H1 (cell line): ENCODE measurements around the gene ABHD16B. TPM values are rescaled to one million over a fixed set of nuclear protein-coding genes. Genes with fewer than 3 reads are reported as not detected.

Experiments
- CTCF ChIA-PET: fragments of 300-600 bp; sonication (Branson Sonifier 250); formaldehyde crosslinking; loops from one replicate; lab custom pipeline; 2021; ENCODE audit not compliant: partially characterized antibody; lab: Charles Lee
- POLR2A ChIA-PET: fragments of 300-600 bp; sonication (Branson Sonifier 250); formaldehyde crosslinking; loops from one replicate; lab custom pipeline; 2021; ENCODE audit warnings: inconsistent platforms; ENCODE audit not compliant: partially characterized antibody; lab: Charles Lee
- DNase-seq, 2 experiments: peaks; one replicate each; pipeline versions ENCODE4 v3.0.0 to v3.0.0-alpha.2; 2010 to 2022; ENCODE audit warnings: low spot score in 2 of 2, low read depth in 1 of 2, mixed read lengths in 1 of 2
- FAIRE-seq: peaks from 2 replicates; lab custom pipeline; 2011; peaks lifted over from hg19 to GRCh38; lab: Jason Lieb, UNC
- H2AFZ ChIP-seq: 2 replicates; pipeline ENCODE4 v1.8.1; 2012; ENCODE audit warnings: low read length, inconsistent platforms
- H2AK5ac ChIP-seq: 2 replicates; pipeline ENCODE4 v1.6.1; 2013; ENCODE audit warnings: low read depth, low read length
- H2BK120ac ChIP-seq: replicated peaks from 2 replicates; pipeline ENCODE3; 2013; ENCODE audit warnings: low read depth, low read length, inconsistent platforms
- H2BK12ac ChIP-seq: 2 replicates; pipeline ENCODE4 v1.6.1; 2013; ENCODE audit warnings: low read depth, low read length
- H2BK15ac ChIP-seq: 2 replicates; pipeline ENCODE4 v1.6.1; 2013; ENCODE audit warnings: low read length
- H2BK20ac ChIP-seq: 2 replicates; pipeline ENCODE4 v1.6.1; 2013; ENCODE audit warnings: low read length
- H2BK5ac ChIP-seq: 2 replicates; pipeline ENCODE4 v1.6.1; 2013; ENCODE audit warnings: low read depth, low read length
- H3K14ac ChIP-seq: 2 replicates; pipeline ENCODE4 v1.6.1; 2013; ENCODE audit warnings: inconsistent platforms; ENCODE audit not compliant: insufficient read length
- H3K18ac ChIP-seq: 2 replicates; pipeline ENCODE4 v1.6.1; 2013; ENCODE audit warnings: low read length; ENCODE audit errors: extremely low read depth
- H3K23ac ChIP-seq: 2 replicates; pipeline ENCODE4 v1.6.1; 2013; ENCODE audit warnings: inconsistent platforms; ENCODE audit not compliant: insufficient read length
- H3K23me2 ChIP-seq: 2 replicates; pipeline ENCODE4 v1.6.1; 2013; ENCODE audit warnings: low read depth, low read length
- H3K27ac ChIP-seq: 2 replicates; pipeline ENCODE4 v1.6.1; 2011; ENCODE audit warnings: low read depth, low read length, inconsistent platforms
- H3K27me3 ChIP-seq, 4 experiments: replicated peaks in 1 of 4; 1 replicate in 1 of 4; 2 replicates in 3 of 4; pipeline versions ENCODE4 v1.6.1 to v1.8.1; 2011 to 2013; ENCODE audit warnings: low read length in 3 of 4, mild to moderate bottlenecking in 3 of 4, inconsistent platforms in 2 of 4, mixed read lengths in 2 of 4, moderate library complexity in 1 of 4; ENCODE audit not compliant: control insufficient read depth in 3 of 4, insufficient read depth in 3 of 4; ENCODE audit errors: extremely low read depth in 1 of 4
- H3K36me3 ChIP-seq, 4 experiments: 2 replicates each; pipeline versions ENCODE4 v1.6.1 to v1.8.1; 2011 to 2013; ENCODE audit warnings: mild to moderate bottlenecking in 4 of 4, low read length in 3 of 4, moderate library complexity in 2 of 4, control low read depth in 1 of 4, inconsistent platforms in 1 of 4; ENCODE audit not compliant: insufficient read depth in 4 of 4, control insufficient read depth in 2 of 4
- H3K4ac ChIP-seq: replicated peaks from 2 replicates; pipeline ENCODE3; 2013; ENCODE audit warnings: low read length, low read depth, mixed read lengths, inconsistent platforms; ENCODE audit not compliant: insufficient read length
- H3K4me1 ChIP-seq, 4 experiments: replicated peaks in 1 of 4; 1 replicate in 1 of 4; 2 replicates in 3 of 4; pipeline versions ENCODE4 v1.6.1 to v1.8.1; 2011 to 2013; ENCODE audit warnings: low read length in 3 of 4, inconsistent platforms in 2 of 4, mixed read lengths in 1 of 4; ENCODE audit not compliant: insufficient read depth in 4 of 4, control insufficient read depth in 3 of 4
- H3K4me2 ChIP-seq, 2 experiments: 2 replicates each; pipeline versions ENCODE4 v1.6.1 to v1.8.1; 2011 to 2013; ENCODE audit warnings: low read depth in 2 of 2, low read length in 2 of 2, control low read depth in 1 of 2, inconsistent platforms in 1 of 2, mild to moderate bottlenecking in 1 of 2; ENCODE audit not compliant: insufficient read depth in 1 of 2
- H3K4me3 ChIP-seq, 4 experiments: fragments of 200-600, 300-600 bp in 1 of 4; sonication (generic), shearing (Covaris generic), sonication (Bioruptor Twin) in 1 of 4; 2 replicates each; pipeline versions ENCODE4 v1.5.1 to v1.8.1; 2011 to 2016; ENCODE audit warnings: low read length in 4 of 4, low read depth in 3 of 4, control low read depth in 2 of 4, inconsistent platforms in 2 of 4, mild to moderate bottlenecking in 2 of 4, mixed read lengths in 1 of 4, moderate library complexity in 1 of 4; ENCODE audit not compliant: insufficient read depth in 2 of 4; ENCODE audit errors: extremely low read depth in 1 of 4
- H3K56ac ChIP-seq: replicated peaks from 2 replicates; pipeline ENCODE3; 2013; ENCODE audit warnings: low read depth, mild to moderate bottlenecking, mixed read lengths, low read length, inconsistent platforms; ENCODE audit not compliant: insufficient read length
- H3K79me1 ChIP-seq: 2 replicates; pipeline ENCODE4 v1.6.1; 2013; ENCODE audit warnings: low read depth, low read length, control low read depth
- H3K79me2 ChIP-seq, 2 experiments: 2 replicates each; pipeline versions ENCODE4 v1.6.1 to v1.8.1; 2012 to 2013; ENCODE audit warnings: low read length in 2 of 2, mild to moderate bottlenecking in 2 of 2, inconsistent platforms in 1 of 2; ENCODE audit not compliant: insufficient read depth in 2 of 2, control insufficient read depth in 1 of 2
- H3K9ac ChIP-seq, 4 experiments: replicated peaks in 1 of 4; 1 replicate in 1 of 4; 2 replicates in 3 of 4; pipeline versions ENCODE4 v1.6.1 to v1.8.1; 2011 to 2013; ENCODE audit warnings: low read depth in 3 of 4, low read length in 3 of 4, control low read depth in 2 of 4, mild to moderate bottlenecking in 2 of 4, moderate library complexity in 2 of 4, inconsistent platforms in 1 of 4; ENCODE audit errors: extremely low read depth in 1 of 4
- H3K9me3 ChIP-seq, 2 experiments: 2 replicates each; pipeline versions ENCODE4 v1.6.1 to v1.8.1; 2012 to 2013; ENCODE audit warnings: mild to moderate bottlenecking in 2 of 2, moderate library complexity in 2 of 2, control low read depth in 1 of 2, inconsistent platforms in 1 of 2, low read depth in 1 of 2, low read length in 1 of 2, mixed read lengths in 1 of 2; ENCODE audit not compliant: insufficient read depth in 2 of 2
- H4K20me1 ChIP-seq, 2 experiments: replicated peaks in 1 of 2; 2 replicates each; pipeline versions ENCODE3 to v1.8.1; 2011 to 2013; ENCODE audit warnings: inconsistent platforms in 2 of 2, low read length in 2 of 2, mild to moderate bottlenecking in 1 of 2; ENCODE audit not compliant: insufficient read depth in 2 of 2, control insufficient read depth in 1 of 2
- H4K5ac ChIP-seq: 2 replicates; pipeline ENCODE4 v1.6.1; 2013; ENCODE audit warnings: low read length, low read depth, mixed read lengths, inconsistent platforms; ENCODE audit not compliant: insufficient read length
- H4K8ac ChIP-seq: 2 replicates; pipeline ENCODE4 v1.8.0; 2013; ENCODE audit warnings: mild to moderate bottlenecking, moderate library complexity, low read length, inconsistent platforms; ENCODE audit not compliant: insufficient read depth; ENCODE audit errors: extremely low read depth
- H4K91ac ChIP-seq: replicated peaks from 2 replicates; pipeline ENCODE3; 2013; ENCODE audit warnings: low read length, mixed read lengths, inconsistent platforms; ENCODE audit not compliant: insufficient read length
- ASH2L ChIP-seq: fragments of 200-600, 300-600 bp; sonication (generic); IDR thresholded peaks from one replicate; pipeline ENCODE4 v1.7.1; 2017; ENCODE audit warnings: low read length
- CBX8 ChIP-seq: fragments of 300-800, 300-1000 bp; sonication (generic); IDR thresholded peaks from 2 replicates; pipeline ENCODE4 v1.7.1; 2016; ENCODE audit warnings: low read depth, low read length, borderline replicate concordance
- CREB1 ChIP-seq: IDR thresholded peaks from 2 replicates; pipeline ENCODE4 v1.6.1; 2012; ENCODE audit warnings: inconsistent platforms
- GTF2F1 ChIP-seq: IDR thresholded peaks from 2 replicates; pipeline ENCODE4 v1.6.1; 2012; ENCODE audit warnings: low read depth, low read length, improper control_type of control experiment, borderline replicate concordance
- JUN ChIP-seq: IDR thresholded peaks from 2 replicates; pipeline ENCODE4 v1.6.1; 2011; ENCODE audit warnings: low read depth, mild to moderate bottlenecking, improper control_type of control experiment, low read length
- KDM5A ChIP-seq: fragments of 200-600 bp; IDR thresholded peaks from 2 replicates; pipeline ENCODE4 v1.7.1; 2012; ENCODE audit warnings: mild to moderate bottlenecking, low read length, inconsistent platforms, mixed read lengths
- POLR2A ChIP-seq, 2 experiments: IDR thresholded peaks; 1 replicate in 1 of 2; 2 replicates in 1 of 2; pipeline ENCODE4 v1.6.1; 2011; ENCODE audit warnings: low read depth in 2 of 2, low read length in 2 of 2, mild to moderate bottlenecking in 2 of 2; ENCODE audit errors: control extremely low read depth in 1 of 2
- POLR2AphosphoS5 ChIP-seq: IDR thresholded peaks from 2 replicates; pipeline ENCODE4 v1.6.1; 2011; ENCODE audit warnings: low read depth, low read length
- POU5F1 ChIP-seq: IDR thresholded peaks from 2 replicates; pipeline ENCODE4 v1.6.1; 2011; ENCODE audit warnings: low read depth, mild to moderate bottlenecking, low read length, moderate library complexity
- RBBP5 ChIP-seq: IDR thresholded peaks from 2 replicates; pipeline ENCODE4 v1.7.1; 2012; ENCODE audit warnings: low read depth, mild to moderate bottlenecking, inconsistent platforms, low read length, moderate library complexity, borderline replicate concordance
- SP1 ChIP-seq: IDR thresholded peaks from 2 replicates; pipeline ENCODE4 v1.6.1; 2011; ENCODE audit warnings: low read depth, low read length
- SRF ChIP-seq: IDR thresholded peaks from 2 replicates; pipeline ENCODE4 v1.6.1; 2011; ENCODE audit warnings: mild to moderate bottlenecking, low read depth, low read length, moderate library complexity
- WGBS, 2 experiments: shearing (Covaris generic) in 1 of 2; methylation state at CpG; one replicate each; pipeline versions ENCODE4 v1.1.6 to v1.1.7; 2013 to 2015; ENCODE audit warnings: low lambda C conversion rate in 2 of 2, mixed read lengths in 2 of 2, inconsistent platforms in 1 of 2, low coverage in 1 of 2, missing lambda C conversion rate in 1 of 2; ENCODE audit not compliant: insufficient replicate concordance in 2 of 2, insufficient coverage in 1 of 2, insufficient read length in 1 of 2; ENCODE audit errors: extremely low coverage in 1 of 2, missing lambda C conversion rate in 1 of 2; 5-methylcytosine and 5-hydroxymethylcytosine counted together
- polyA plus RNA-seq, 7 experiments: library from polyadenylated mRNA; depleted of rRNA in 3 of 7; stranded (reverse) in 5 of 7; unstranded in 2 of 7; fragments of >200 nt in 5 of 7; fragments of 200-250 nt in 2 of 7; gene quantifications; 1 replicate in 5 of 7; 2 replicates in 1 of 7; 4 replicates in 1 of 7; pipeline versions ENCODE4 v1.2.1 to v1.2.3, GENCODE V29; 2011 to 2013; ENCODE audit warnings: missing spikeins in 2 of 7, mixed read lengths in 2 of 7
- total RNA-seq: library from RNA; stranded (reverse); fragmentation: NEBNext Ultra II Directional; extraction: Animal tissue kit (Norgen Biotek cat#: 25700); gene quantifications from 2 replicates; pipeline ENCODE4 v1.2.1, GENCODE V29; 2021
- TF ChIP-seq, protein P1 (sequence below): IDR thresholded peaks from 2 replicates; pipeline ENCODE4 v1.6.1; 2012; ENCODE audit warnings: inconsistent platforms

Gene ABHD16B
- total and polyA plus RNA-seq, 2 of the 8 experiments (the other 6 are each of a cell fraction or from before 2014, with no cell fraction given), result not detected

DNA sequence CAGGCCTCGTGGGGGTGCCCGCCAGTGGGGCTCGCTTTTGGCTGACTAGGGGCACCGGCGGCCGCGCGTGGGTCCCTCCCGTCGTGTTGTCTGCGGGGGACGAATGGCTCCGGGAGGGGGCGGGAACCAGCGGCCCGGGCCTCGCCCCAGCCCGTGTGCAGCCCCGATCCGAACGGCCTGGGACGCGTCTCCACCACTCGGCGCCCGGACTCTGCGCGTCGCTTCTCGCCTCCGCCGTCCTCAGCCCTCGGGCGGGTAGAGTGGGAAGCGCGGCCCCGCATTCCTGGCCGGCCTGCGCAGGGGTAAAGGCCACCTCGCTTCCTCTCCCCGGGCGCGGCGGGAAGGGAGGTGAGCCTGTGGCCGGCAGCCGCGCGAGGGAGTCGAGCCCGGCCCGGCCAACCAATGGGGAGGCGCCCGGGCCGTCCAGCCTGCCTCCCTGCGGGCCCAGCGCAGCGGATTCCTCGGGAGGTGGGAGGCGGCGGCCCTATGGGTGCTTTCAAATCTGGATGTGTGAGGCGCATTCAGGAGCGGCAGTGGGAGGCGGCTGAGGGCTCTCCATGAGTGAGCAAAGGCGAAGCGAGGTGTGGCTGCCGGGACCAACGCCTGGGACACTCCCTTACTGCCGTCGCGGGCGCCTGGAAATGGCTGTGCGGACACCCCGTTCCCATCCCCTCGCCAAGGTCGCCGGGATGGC, 29.2 kb upstream of the ABHD16B start:
- FAIRE-seq (no peak), DNase-seq (peak in 1 of 2 experiments; percentile 76)
- H2BK120ac ChIP-seq, result no peak overlapping the region
- H3K79me2 ChIP-seq, result peaks cover 7 to 26% of the 10 kb centered on the region in 2 experiments
- no peak overlapping the region for H2BK20ac ChIP-seq
- H2BK12ac ChIP-seq, result no peak overlapping the region
- ChIA-PET CTCF (no interaction called here), POLR2A (no interaction called here)
- H2AFZ ChIP-seq, result no peak overlapping the region; the same call in 1 of the 2 replicates
- no peak overlapping the region for H2BK15ac ChIP-seq
- peaks cover 14 to 36% (median 28%) of the 10 kb centered on the region in 4 experiments; a peak in 6 of 7 replicates for H3K27me3 ChIP-seq
- H3K36me3 ChIP-seq, result no peaks in the 10 kb centered on the region
- peaks cover 4% of the 10 kb centered on the region; the same call in 1 of the 2 replicates for H3K79me1 ChIP-seq
- peaks cover 15% of the 10 kb centered on the region; the same call in 1 of the 2 replicates for H3K23me2 ChIP-seq
- H3K27ac ChIP-seq, result no peak overlapping the region
- peaks cover 4 to 34% (median 21%) of the 10 kb centered on the region in 4 experiments for H3K4me1 ChIP-seq
- no peak overlapping the region for H3K23ac ChIP-seq
- H3K56ac ChIP-seq, result no peak overlapping the region
- no peak overlapping the region for H4K5ac ChIP-seq
- H3K18ac ChIP-seq, result peak overlapping the region; percentile 71
- H4K20me1 ChIP-seq, result peaks cover 0 to 12% of the 10 kb centered on the region in 2 experiments
- no peaks in the 10 kb centered on the region for H3K9me3 ChIP-seq
- peak overlapping the region; percentile 52 to 79 for H3K4me2 ChIP-seq
- no peak overlapping the region for H3K14ac ChIP-seq
- H2BK5ac ChIP-seq, result no peak overlapping the region; the same call in 1 of the 2 replicates
- peak overlapping the region; percentile 49 to 67 (median 52) for H3K4me3 ChIP-seq
- H4K8ac ChIP-seq, result peak overlapping the region; percentile 89
- H3K9ac ChIP-seq, result no peak overlapping the region; a peak in 1 of 7 replicates
- WGBS, 2 experiments, result 7% methylated on average over 48 of the region's 76 CpGs; no CpG with 5 or more reads in 1 of the 2 experiments
- H2AK5ac ChIP-seq, result no peak overlapping the region
- peak overlapping the region; percentile 65 for H4K91ac ChIP-seq
- no peak overlapping the region for H3K4ac ChIP-seq
- TF ChIP-seq ASH2L, result peak; percentile 42
- no peak for TF ChIP-seq POLR2AphosphoS5
- no peak for TF ChIP-seq KDM5A
- no peak for TF ChIP-seq CREB1
- no peak for TF ChIP-seq JUN
- TF ChIP-seq SRF, result no peak
- no peak for TF ChIP-seq GTF2F1
- no peak for TF ChIP-seq SP1
- TF ChIP-seq CBX8, result no peak
- TF ChIP-seq, protein P1, sequence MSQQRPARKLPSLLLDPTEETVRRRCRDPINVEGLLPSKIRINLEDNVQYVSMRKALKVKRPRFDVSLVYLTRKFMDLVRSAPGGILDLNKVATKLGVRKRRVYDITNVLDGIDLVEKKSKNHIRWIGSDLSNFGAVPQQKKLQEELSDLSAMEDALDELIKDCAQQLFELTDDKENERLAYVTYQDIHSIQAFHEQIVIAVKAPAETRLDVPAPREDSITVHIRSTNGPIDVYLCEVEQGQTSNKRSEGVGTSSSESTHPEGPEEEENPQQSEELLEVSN, result peak; percentile 52
- no peak for TF ChIP-seq POLR2A (IDR thresholded peaks at IDR 0.05; ENCODE audit: control extremely low read depth in 1 of 2, low read depth in 2 of 2, low read length in 2 of 2)
- TF ChIP-seq POU5F1, result no peak
- TF ChIP-seq RBBP5, result 0 out of 2 replicates have a peak, but pooled peaks have one; percentile 42
